Measurements from ENCODE around the gene CST3. TPM values are rescaled to one million over a fixed set of nuclear protein-coding genes. Genes with fewer than 3 reads are reported as not detected.
"Not testable (repeated sequence)": the region's sequence is repeated elsewhere in the genome, so short reads cannot be mapped to it uniquely, and the experiment has no call there.

CST3 gene
- total RNA-seq, 2 donors from 2014 or later: 1,234 to 1,451 TPM

DNA sequence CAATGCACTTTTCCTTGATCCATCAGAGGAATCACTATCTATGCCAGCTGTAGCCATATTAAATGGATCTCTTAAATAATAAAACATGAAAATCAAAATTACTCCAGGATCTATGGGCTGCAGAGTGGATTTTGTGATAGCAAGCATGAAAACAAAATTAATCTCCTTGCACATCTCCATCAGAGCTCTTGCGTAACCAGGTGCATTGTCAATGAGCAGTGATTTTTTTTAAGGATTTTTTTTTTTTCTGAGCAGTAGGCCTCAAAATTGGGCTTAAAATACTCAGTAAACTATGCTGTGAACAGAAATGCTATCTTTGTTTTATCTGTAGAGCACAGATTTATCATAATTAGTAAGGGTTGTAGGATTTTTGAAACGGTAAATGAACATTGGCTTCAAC lies 11.5 kb upstream of the CST3 start:
- no peak for DNase-seq (ENCODE audit: low spot score)
- intact Hi-C loops (cut with DNase I): no loop called here

DNA sequence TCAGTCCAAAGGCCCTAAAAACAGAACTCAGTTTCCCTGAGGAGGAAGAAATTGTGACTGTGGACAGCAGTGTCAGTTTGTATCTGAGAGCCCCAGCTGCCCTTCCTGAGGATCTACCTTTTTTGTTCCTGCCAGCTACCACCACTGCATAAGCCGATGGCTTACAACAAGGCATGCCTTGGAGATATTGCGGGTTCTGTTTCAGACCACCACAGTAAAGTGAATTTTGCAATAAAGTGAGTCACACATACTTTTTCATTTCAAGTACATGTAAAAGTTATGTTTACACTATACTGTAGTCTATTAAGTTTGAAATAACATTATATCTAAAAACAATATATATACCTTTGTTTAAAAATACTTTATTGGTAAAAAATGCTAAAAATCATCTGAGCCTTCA lies 9.6 kb upstream of the CST3 start:
- DNase-seq (ENCODE audit: low spot score): no peak
- intact Hi-C loops (cut with DNase I): no loop called here

DNA sequence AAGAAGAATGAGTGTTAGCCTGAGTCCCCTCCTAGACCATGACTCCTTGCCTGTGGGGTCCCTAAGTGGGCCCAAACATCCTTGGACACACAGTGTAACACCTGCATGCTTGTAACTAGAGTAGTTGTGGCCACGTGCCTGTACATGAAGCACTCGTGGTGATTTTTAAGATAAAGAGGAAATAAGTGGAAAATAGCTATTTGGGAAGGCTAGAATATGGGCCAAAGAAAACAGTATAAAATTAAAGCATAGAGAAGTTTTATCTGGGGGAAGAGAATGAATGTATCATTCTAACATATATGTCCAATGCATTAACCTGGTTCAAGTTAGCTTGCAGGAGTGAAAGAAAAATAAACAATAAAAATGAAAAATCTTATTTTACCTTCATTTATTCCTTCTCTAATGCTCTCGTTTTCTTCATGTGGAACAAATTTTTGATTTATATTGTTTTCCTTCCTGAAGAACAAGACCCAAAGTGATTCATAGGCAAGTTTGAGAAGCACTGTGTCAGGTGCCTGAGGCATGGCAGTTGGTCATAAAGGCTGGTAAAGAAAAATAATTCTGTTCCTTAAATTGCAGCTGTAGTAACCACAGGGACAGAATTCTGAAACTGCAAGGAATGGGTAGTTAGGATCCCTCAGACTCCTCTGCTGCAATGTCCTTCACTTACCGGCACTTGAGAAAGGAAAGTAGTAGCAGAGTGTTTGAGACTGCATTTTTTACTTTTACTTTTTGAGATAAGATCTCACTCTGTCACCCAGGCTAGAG lies 8.5 kb upstream of the CST3 start:
- intact Hi-C loops (cut with DNase I): no loop called here
- DNase-seq (ENCODE audit: low spot score): no peak

DNA sequence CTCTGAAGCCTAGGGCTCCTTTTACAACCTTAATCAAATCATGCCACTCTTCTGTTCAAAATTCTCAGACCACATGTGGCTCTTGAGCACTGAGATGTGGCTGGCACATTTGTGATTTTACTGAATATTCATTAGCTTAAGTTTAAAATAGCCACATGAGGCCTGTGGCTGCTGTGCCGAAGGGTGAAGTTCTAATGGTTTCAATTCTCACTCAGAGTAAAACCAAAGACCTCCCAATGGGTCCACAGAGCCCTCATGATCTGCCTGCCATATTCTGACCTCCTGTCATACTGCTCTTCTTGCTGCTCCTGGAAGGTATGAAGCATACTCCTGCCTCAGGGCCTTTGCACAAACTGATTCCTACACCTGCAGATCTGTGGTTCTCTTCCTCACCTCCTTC lies 7.8 kb upstream of the CST3 start:
- DNase-seq (ENCODE audit: low spot score): no peak
- intact Hi-C loops (cut with DNase I): no loop called here

DNA sequence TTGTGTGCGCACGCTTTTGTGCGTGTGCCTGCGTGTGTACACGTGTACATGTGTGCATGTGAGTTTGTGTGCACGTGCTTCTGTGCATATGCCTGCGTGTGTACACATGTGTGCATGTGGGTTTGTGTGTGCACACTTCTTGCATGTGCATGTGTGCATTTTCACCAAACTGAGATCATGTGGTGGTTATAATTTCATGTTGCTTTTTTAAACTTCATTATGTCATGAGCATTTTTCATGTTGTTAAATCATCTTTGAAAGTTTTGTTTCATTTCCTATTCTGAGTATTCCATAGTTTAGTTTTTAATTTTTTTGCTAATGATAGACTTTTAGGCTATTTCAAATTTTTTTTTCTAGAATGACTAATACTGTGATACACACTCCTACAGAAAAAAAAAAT lies 6.4 kb upstream of the CST3 start:
- DNase-seq (ENCODE audit: low spot score): no peak
- intact Hi-C loops (cut with DNase I): no loop called here

DNA sequence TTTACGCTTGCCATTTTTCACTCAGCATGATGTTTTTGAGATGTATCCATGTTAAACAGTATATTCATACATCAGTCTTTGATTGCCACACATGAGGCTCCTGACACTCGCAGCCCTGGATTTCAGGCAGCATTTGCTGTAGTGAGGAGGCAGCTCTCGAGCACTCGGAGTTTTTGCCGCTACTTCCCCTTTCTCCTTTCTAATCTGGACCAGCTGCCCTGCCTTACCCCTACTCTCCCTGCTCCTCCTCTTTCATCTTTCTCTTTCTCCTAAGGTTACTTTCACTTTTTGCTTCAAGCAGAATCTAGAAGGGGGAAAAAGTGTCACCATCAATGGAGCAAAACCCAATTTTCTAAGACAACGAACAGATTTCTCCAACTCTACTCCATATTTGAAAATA lies 5.9 kb upstream of the CST3 start:
- no peak for DNase-seq (ENCODE audit: low spot score)
- intact Hi-C loops (cut with DNase I): no loop called here

DNA sequence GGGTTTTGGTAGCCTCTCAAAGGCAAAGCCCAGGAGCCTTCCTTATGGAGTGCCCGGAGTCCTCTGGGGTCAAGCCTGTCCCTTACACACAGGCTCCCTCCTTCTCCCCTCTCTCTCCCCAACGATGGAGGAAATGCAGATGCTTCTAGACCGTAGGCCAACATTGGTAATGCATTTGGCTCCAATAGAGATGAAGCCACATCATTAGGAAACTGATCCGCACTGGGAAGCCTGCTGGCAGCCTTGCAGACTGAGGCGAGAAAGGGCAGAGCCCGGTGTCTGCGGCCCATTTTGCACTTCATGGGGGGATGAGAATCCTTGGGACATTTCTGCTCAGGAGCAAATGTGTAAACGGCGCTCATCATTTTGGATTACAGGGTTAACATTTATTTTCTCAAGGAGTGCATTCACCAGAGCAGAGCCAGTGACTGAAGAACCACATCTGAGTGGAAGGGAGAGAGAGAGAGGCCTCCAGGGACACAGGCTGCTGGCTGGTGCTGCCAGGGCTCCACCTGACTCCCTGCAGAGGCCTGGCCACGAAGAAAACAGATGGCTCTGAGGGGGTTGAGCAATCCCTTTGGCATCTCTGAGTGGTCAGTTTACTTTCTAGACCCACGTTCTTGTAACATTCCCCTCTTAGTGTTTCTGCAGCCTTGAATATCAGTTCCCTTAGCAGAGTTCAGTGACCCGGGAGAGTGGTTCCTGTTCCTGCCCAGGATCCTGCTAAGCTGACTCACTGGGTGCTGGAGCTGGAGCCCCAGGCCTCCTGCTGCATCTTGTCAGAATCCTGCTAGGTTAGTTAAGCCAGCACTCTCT lies 4.4 kb upstream of the CST3 start:
- intact Hi-C loops (cut with DNase I): no loop called here
- DNase-seq (ENCODE audit: low spot score): no peak

DNA sequence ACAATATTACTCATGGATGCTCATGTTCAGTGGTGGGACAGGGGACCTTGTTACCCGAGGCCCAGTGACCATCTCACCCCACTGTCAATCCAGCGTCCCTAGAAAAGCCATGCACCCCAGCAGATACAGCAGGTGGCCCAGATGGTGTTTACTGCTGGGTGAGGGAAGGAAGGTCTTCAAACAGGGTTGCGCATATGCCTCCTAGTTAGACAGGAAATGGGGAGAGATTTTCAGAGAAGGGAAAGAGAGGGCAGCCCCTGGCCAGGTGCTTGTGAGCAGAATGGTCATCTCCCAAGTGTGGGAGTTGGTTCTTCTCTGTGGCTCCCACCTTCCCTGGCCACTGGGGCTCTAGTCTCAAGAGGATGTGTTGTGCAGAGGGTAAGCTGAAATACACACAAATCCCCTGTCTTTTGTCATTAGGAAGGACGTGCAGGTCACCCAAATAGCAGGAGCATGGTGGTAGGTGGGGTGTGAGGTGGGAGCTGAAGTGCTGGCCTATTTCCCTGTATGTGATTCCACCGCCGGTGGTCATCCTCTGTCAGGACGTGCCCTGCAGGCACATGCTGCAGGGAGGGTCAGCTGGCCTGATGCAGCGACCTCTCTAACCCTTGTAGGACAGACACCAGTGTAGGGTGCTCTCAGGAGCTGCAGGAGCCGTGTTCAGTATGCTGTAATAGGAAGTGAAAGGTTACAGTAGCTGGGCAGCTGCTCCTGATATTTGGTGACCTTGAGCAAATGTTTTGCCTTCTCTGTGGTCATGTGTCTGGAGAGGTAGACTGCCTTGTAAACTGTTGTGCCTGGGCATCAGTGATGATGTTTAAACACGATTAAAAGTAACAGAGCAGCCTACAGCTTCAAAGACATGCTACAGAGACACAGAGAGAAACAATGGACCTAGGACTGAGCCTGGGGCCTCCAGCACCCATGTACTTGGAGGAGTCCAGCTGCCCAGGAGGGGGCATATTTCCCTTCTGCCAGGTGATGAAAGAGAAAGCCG lies 3.2 kb upstream of the CST3 start:
- DNase-seq (ENCODE audit: low spot score): no peak

DNA sequence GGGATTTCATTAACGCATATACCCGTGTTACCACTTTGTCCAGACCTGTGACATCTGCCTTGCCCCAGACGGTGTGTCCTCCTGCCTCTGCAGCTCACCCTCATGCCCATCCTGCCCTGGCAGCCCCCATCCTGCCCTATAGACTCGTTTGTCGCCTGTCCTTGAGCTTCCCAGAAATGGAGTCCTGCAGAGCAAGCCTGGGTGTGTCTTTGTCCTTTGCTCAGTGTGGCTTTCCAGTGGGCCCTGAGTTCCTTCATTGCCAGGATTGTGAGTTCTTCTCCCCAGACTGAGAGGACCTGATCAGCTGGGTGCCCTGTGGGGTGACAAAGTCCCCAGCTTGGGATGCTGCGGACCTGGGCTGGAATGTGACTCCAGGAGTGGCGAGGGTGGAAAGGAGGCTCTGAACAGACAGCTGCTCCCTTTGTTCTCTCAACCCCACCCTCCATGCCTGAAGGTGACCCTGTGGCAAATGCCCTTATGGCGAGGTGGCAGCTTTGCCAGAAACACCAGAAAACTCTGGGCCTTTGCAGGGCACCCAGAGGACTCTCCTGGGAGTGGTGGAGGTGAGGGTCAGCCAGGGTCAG lies 2.4 kb upstream of the CST3 start:
- no peak for DNase-seq (ENCODE audit: low spot score)
- intact Hi-C loops (cut with DNase I): no loop called here

More for the DNA sequence above, 3.2 kb upstream of the CST3 start:
- intact Hi-C loops (cut with DNase I): no loop called here

DNA sequence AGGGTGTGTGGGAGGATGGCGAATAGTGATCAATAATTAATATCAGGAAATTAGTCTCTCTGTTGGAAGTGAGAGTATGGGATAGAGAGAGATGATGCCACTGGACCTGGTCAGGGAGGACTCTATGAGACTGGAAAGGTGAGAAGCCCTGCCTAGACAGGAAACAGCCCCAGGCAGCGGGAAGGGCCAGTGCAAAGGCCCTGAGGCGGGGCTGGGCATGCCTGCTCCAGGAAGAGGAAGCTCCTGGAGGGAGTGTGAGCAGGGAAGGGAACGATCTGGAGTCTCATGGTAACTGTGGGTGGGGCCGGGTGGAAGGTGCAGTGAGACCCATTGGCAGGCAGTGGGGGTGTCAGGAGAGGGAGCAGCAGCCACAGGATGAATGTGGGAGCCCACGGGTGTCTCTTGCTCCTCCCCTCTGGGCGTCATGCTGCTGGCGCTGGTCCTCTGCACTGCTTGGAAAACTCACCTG lies 1.8 kb upstream of the CST3 start:
- intact Hi-C loops (cut with DNase I): loop anchor here in 1 of 2 donors (10.0 kb wide), 1 partner anchor 285 kb away; the partner anchor contains the start of gene NXT1
- DNase-seq (ENCODE audit: low spot score): no peak

DNA sequence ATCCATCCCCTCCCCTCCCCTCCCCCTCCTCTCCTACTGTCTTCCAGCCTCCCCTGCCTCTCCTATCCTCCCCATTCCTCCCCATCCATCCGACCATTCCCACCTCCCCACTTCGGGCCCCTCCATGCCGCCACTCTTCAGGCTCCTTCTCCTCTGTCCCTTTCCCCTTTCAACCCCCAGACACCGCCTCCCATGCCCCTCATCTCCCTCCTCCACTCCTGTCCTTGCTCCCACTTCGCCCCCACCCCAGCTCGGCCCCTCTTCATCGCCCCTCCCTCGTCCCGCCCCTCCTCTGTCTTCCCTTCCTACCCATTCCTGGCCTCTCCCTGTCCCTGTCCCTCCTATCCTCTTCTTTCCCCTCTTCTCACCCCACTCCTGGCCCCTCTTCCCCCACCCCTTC lies 554 bp upstream of the CST3 start:
- DNase-seq (ENCODE audit: low spot score): no peak
- intact Hi-C loops (cut with DNase I): loop anchor here in 1 of 2 donors (10.0 kb wide), 1 partner anchor 284 kb away; the partner anchor contains the start of gene NXT1

DNA sequence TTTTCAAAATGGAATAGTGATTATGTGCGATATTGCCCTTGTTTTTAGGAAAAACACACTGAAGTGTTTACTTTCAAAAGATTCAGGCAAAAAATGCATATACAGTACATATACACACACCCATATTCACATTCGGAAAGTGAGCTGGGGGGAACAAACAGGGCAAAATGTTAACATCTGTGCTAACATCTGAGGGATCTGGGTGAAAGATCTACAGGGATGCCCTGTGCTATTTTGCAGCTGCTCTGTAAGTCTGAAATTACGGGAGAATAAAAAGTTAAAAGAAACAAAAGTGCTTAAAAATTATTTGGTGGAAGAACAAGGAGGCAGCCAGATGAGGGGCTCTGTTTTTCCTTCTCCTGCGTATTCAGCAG lies 860 bp downstream of the CST3 start:
- intact Hi-C loops (cut with DNase I): loop anchor here in 1 of 2 donors (10.0 kb wide), 1 partner anchor 282 kb away; the partner anchor contains the start of gene NXT1
- no peak for DNase-seq (ENCODE audit: low spot score)

DNA sequence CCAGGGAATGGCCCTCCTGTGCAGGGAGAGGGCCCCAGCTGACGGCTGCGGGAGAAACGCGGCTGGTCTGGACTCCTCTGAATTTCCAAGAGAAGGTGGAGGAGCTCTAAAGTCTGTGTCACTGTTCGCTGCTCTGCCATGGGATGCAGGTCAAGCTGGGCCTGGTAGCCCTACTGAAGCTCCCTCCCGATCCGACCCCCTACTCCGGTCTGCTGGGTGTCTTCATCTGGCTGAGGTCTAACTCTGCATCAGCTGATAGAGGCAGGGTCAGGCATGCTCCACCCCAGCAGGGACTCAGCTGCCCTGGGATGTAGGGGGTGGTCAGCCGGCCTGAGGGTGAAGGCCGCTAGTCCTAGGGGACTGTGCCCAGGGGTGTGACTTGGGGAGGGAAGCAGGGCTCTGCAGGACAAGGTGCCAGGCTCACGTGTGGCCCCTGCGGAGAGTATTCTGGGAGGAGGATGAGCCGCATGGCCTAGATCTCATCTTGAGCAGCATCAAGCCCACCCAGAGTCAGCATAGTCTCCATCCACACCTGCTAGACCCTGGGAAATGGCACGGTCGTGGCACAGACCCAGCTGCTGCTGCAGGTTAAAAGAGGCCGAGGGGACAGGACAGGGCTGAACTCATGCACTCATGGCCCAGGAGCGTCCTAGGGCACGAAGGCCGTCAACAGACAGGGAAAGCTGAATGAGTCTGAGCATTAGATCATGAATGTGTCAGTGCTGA lies 1.4 kb downstream of the CST3 start:
- intact Hi-C loops (cut with DNase I): loop anchor here in 1 of 2 donors (10.0 kb wide), 1 partner anchor 282 kb away; the partner anchor contains the start of gene NXT1
- DNase-seq (ENCODE audit: low spot score): no peak

DNA sequence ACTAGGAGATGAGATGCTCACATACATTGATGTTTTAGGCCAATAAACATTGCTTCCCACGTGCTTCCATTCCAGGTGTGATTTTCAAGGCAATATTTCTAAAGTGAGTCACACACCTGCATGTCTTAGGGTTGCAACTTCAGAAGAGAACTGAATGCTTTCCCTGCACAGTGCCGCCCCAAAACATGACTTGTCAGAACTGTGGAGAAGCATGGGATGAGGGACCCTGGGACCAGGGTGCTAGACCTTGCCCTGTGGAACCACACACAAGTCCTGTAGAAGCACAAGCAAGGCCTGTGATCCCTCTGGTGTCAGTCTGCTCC lies 2.0 kb downstream of the CST3 start:
- intact Hi-C loops (cut with DNase I): loop anchor here in 1 of 2 donors (10.0 kb wide), 1 partner anchor 281 kb away; the partner anchor contains the start of gene NXT1
- not testable (repeated sequence) for DNase-seq (ENCODE audit: low spot score)

DNA sequence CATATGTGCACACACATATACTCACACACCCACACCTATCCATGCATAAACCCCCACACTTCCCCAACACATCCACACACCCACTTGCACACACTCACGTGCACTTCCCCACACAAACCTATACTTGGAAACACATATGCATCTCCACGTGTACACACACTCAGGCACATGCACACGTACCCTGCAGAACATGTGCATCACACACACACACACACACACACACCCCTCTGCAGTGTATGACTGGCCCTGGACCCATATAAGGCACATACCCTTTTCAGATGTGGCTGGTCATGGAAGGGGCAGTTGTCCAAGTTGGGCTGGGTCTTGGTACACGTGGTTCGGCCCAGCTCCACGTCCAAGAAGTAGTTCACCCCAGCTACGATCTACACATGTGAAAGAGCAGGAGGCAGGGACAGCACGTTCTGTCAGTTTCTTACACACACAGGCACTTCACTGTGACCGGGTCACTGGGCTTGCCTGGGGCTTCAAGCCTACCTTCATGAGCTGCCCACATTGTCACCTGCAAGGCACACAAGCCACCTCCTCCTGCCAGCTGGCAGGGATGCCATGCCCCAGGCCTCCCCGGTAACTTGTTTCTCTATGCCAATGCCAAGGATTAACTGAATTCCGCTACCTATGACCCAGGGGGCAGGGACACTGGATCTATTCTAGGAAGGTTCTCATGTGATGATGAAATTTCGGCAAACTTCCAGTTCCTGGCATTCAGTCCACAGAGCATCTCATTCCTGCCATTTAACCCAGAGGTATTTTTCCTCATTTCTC lies 2.6 kb downstream of the CST3 start:
- intact Hi-C loops (cut with DNase I): loop anchor here (5.0 to 10.0 kb wide), 2 partner anchors 280 to 1957 kb away; partner anchors contain the start of gene NXT1 (in 1 of the 2)
- no peak for DNase-seq (ENCODE audit: low spot score)

DNA sequence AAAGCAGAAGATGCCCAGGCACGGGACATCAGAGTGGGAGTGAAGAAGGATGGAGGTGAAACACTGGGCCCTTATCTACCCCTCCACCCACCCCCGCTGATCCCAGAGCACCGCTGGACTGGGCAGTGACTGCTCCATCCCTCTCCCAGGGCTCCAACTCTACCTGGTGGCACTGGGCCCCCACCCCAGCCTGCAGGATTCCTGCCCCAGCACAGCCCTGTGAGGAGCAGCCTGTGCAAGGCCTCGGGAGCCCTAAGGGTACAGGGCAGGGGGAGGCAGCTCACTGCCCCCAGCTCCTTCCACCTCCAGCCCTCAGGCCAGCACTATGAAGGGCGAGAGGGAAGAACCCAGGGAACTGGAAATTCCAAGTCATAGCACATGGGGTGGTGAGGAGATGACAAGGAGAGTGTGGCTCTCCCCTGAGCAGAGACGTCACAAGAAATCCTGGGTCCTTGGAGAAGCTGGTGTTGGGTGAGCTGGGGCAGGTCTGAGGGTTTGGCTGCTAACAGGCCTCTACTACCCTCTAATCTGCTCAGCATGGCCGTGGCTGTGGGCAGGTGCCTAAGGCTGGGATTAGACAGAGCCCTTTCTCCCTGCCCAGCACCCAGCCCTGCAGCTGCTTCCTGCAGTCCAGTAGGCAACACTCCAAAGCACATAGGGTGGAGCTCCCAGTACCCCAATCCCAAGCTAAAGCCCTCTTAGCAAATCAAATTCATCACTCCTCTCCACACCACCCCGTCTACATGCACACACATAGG lies 3.5 kb downstream of the CST3 start:
- intact Hi-C loops (cut with DNase I): loop anchor here (5.0 to 10.0 kb wide), 2 partner anchors 279 to 1958 kb away; partner anchors contain the start of gene NXT1 (in 1 of the 2)
- no peak for DNase-seq (ENCODE audit: low spot score)

Measured in posterior vena cava (tissue), 2 donors.